Mucosa of rectum (tissue), 2 donors: ENCODE data around the gene CCNK.

Source experiments
- H3K27ac ChIP-seq, 2 donors: one replicate each; pipeline ENCODE4 v1.7.0; 2013; ENCODE audit warnings: inconsistent platforms in 2 of 2, low read depth in 2 of 2, low read length in 2 of 2
- H3K27me3 ChIP-seq, 2 donors: one replicate each; pipeline ENCODE4 v1.7.0; 2013; ENCODE audit warnings: low read length in 2 of 2; ENCODE audit not compliant: control insufficient read depth in 2 of 2, insufficient read depth in 2 of 2
- H3K36me3 ChIP-seq, 2 donors: one replicate each; pipeline ENCODE4 v1.7.0; 2013; ENCODE audit warnings: low read length in 2 of 2; ENCODE audit not compliant: control insufficient read depth in 2 of 2, insufficient read depth in 2 of 2
- H3K4me1 ChIP-seq, 2 donors: one replicate each; pipeline ENCODE4 v1.7.0; 2013; ENCODE audit warnings: low read length in 2 of 2, mild to moderate bottlenecking in 1 of 2; ENCODE audit not compliant: control insufficient read depth in 2 of 2, insufficient read depth in 2 of 2
- H3K4me3 ChIP-seq, 2 donors: one replicate each; pipeline ENCODE4 v1.7.0; 2013; ENCODE audit warnings: low read length in 2 of 2
- H3K9ac ChIP-seq, 2 donors: one replicate each; pipeline ENCODE4 v1.7.0; 2013; ENCODE audit warnings: low read length in 2 of 2, low read depth in 1 of 2, mild to moderate bottlenecking in 1 of 2
- H3K9me3 ChIP-seq, 2 donors: one replicate each; pipeline ENCODE4 v1.7.0; 2013; ENCODE audit warnings: low read length in 2 of 2; ENCODE audit not compliant: control insufficient read depth in 2 of 2
- donor health status: healthy.
- donor health status: Normal muscosa, but diverticular disease.

The CCNK gene

GRCh38 chr14:99534333-99534732, 53.1 kb downstream of the CCNK start:
- no peaks in the 10 kb centered on the region for H3K9me3 ChIP-seq
- no peaks in the 10 kb centered on the region for H3K27me3 ChIP-seq
- no peaks in the 10 kb centered on the region for H3K36me3 ChIP-seq
- no peak overlapping the region for H3K4me3 ChIP-seq
- no peak overlapping the region for H3K27ac ChIP-seq
- H3K4me1 ChIP-seq: peaks cover 0 to 3% of the 10 kb centered on the region in 2 donors
- no peak overlapping the region for H3K9ac ChIP-seq

GRCh38 chr14:99534863-99535262, 53.7 kb downstream of the CCNK start:
- no peaks in the 10 kb centered on the region for H3K36me3 ChIP-seq
- no peak overlapping the region for H3K27ac ChIP-seq
- H3K9me3 ChIP-seq: no peaks in the 10 kb centered on the region
- H3K9ac ChIP-seq: no peak overlapping the region
- H3K4me1 ChIP-seq: peaks cover 0 to 3% of the 10 kb centered on the region in 2 donors
- no peak overlapping the region for H3K4me3 ChIP-seq
- H3K27me3 ChIP-seq: no peaks in the 10 kb centered on the region

- no peaks in the 10 kb centered on the region for H3K27me3 ChIP-seq
- H3K9me3 ChIP-seq: no peaks in the 10 kb centered on the region
- H3K4me3 ChIP-seq: no peak overlapping the region
- H3K27ac ChIP-seq: no peak overlapping the region
- no peaks in the 10 kb centered on the region for H3K36me3 ChIP-seq
- H3K4me1 ChIP-seq: peaks cover 0 to 3% of the 10 kb centered on the region in 2 donors
- no peak overlapping the region for H3K9ac ChIP-seq
These were observed 54.2 kb downstream of the CCNK start for GRCh38 chr14:99535448-99535847.

GRCh38 chr14:99535908-99536778, 54.9 kb downstream of the CCNK start:
- Histone ChIP-seq H3K4me1 (peaks cover 0 to 3% of the 10 kb centered on the region in 2 donors), H3K36me3 (no peaks in the 10 kb centered on the region), H3K27me3 (no peaks in the 10 kb centered on the region), H3K9me3 (no peaks in the 10 kb centered on the region), H3K9ac (no peak overlapping the region), H3K27ac (no peak overlapping the region), H3K4me3 (no peak overlapping the region)

- Histone ChIP-seq H3K36me3 (no peaks in the 10 kb centered on the region), H3K4me3 (no peak overlapping the region), H3K9ac (no peak overlapping the region), H3K27me3 (no peaks in the 10 kb centered on the region), H3K27ac (no peak overlapping the region), H3K4me1 (peaks cover 0 to 2% of the 10 kb centered on the region in 2 donors), H3K9me3 (no peaks in the 10 kb centered on the region)
These were observed 56.2 kb downstream of the CCNK start for GRCh38 chr14:99537399-99537798.

GRCh38 chr14:99538275-99538674, 57.1 kb downstream of the CCNK start:
- peaks cover 0 to 3% of the 10 kb centered on the region in 2 donors for H3K4me1 ChIP-seq
- H3K4me3 ChIP-seq: no peak overlapping the region
- H3K27me3 ChIP-seq: no peaks in the 10 kb centered on the region
- H3K9ac ChIP-seq: no peak overlapping the region
- H3K9me3 ChIP-seq: no peaks in the 10 kb centered on the region
- no peaks in the 10 kb centered on the region for H3K36me3 ChIP-seq
- no peak overlapping the region for H3K27ac ChIP-seq

- Histone ChIP-seq H3K36me3 (no peaks in the 10 kb centered on the region), H3K4me1 (peaks cover 0 to 3% of the 10 kb centered on the region in 2 donors)
These were observed 57.5 kb downstream of the CCNK start for GRCh38 chr14:99538733-99539132.

GRCh38 chr14:99539491-99539890, 58.3 kb downstream of the CCNK start:
- Histone ChIP-seq H3K4me3 (no peak overlapping the region), H3K36me3 (no peaks in the 10 kb centered on the region), H3K27me3 (no peaks in the 10 kb centered on the region), H3K27ac (no peak overlapping the region), H3K4me1 (peaks cover 0 to 3% of the 10 kb centered on the region in 2 donors), H3K9me3 (no peaks in the 10 kb centered on the region), H3K9ac (no peak overlapping the region)

More at GRCh38 chr14:99538733-99539132, 57.5 kb downstream of the CCNK start:
- H3K27me3 ChIP-seq: no peaks in the 10 kb centered on the region
- H3K27ac ChIP-seq: no peak overlapping the region
- no peaks in the 10 kb centered on the region for H3K9me3 ChIP-seq
- no peak overlapping the region for H3K4me3 ChIP-seq
- no peak overlapping the region for H3K9ac ChIP-seq

- no peaks in the 10 kb centered on the region for H3K27me3 ChIP-seq
These were observed 59.2 kb downstream of the CCNK start for GRCh38 chr14:99540196-99541032.

GRCh38 chr14:99541211-99541610, 60.0 kb downstream of the CCNK start:
- no peaks in the 10 kb centered on the region for H3K9me3 ChIP-seq
- H3K27me3 ChIP-seq: no peaks in the 10 kb centered on the region
- H3K27ac ChIP-seq: no peak overlapping the region
- H3K4me3 ChIP-seq: no peak overlapping the region
- H3K36me3 ChIP-seq: no peaks in the 10 kb centered on the region
- no peak overlapping the region for H3K9ac ChIP-seq
- peaks cover 0 to 3% of the 10 kb centered on the region in 2 donors for H3K4me1 ChIP-seq

More at GRCh38 chr14:99540196-99541032, 59.2 kb downstream of the CCNK start:
- Histone ChIP-seq H3K36me3 (no peaks in the 10 kb centered on the region), H3K4me1 (peaks cover 0 to 3% of the 10 kb centered on the region in 2 donors), H3K9me3 (no peaks in the 10 kb centered on the region), H3K9ac (no peak overlapping the region), H3K27ac (no peak overlapping the region), H3K4me3 (no peak overlapping the region)
